CD14-positive monocyte (primary cell): ENCODE data around the gene ULK3. TPM values are rescaled to one million over a fixed set of nuclear protein-coding genes. Genes with fewer than 3 reads are reported as not detected.

Experiments
- DNase-seq, 3 donors: peaks; one replicate each; pipeline ENCODE4 v3.0.0-alpha.2; 2011 to 2022
- H2AFZ ChIP-seq: 2 replicates; pipeline ENCODE4 v1.6.0; 2012; ENCODE audit warnings: mild to moderate bottlenecking, low read depth, low read length, inconsistent platforms; ENCODE audit not compliant: insufficient read depth, poor library complexity, severe bottlenecking
- H3K27ac ChIP-seq, 2 donors: 1 replicate in 1 of 2; 2 replicates in 1 of 2; pipeline ENCODE4 v1.5.1; 2012 to 2013; ENCODE audit warnings: low read length in 2 of 2, control low read depth in 1 of 2, inconsistent platforms in 1 of 2, low read depth in 1 of 2, mild to moderate bottlenecking in 1 of 2
- H3K27me3 ChIP-seq, 2 donors: one replicate each; pipeline versions ENCODE4 v1.6.0 to v1.6.1; 2011 to 2013; ENCODE audit warnings: low read length in 2 of 2; ENCODE audit not compliant: control insufficient read depth in 2 of 2, insufficient read depth in 2 of 2
- H3K36me3 ChIP-seq, 2 donors: replicated peaks in 1 of 2; 1 replicate in 1 of 2; 2 replicates in 1 of 2; pipeline versions ENCODE4 v1.5.1 to v1.6.1; 2012 to 2013; ENCODE audit warnings: low read length in 2 of 2, control low read depth in 1 of 2, inconsistent platforms in 1 of 2, mild to moderate bottlenecking in 1 of 2; ENCODE audit not compliant: insufficient read depth in 2 of 2, control insufficient read depth in 1 of 2
- H3K4me1 ChIP-seq, 2 donors: 1 replicate in 1 of 2; 2 replicates in 1 of 2; pipeline versions ENCODE4 v1.5.1 to v1.6.1; 2012 to 2013; ENCODE audit warnings: low read length in 2 of 2, control low read depth in 1 of 2, inconsistent platforms in 1 of 2, mild to moderate bottlenecking in 1 of 2, moderate library complexity in 1 of 2; ENCODE audit not compliant: insufficient read depth in 2 of 2, control insufficient read depth in 1 of 2
- H3K4me2 ChIP-seq: replicated peaks from 2 replicates; pipeline ENCODE3; 2012; ENCODE audit warnings: low read length, moderate library complexity, mild to moderate bottlenecking; ENCODE audit not compliant: poor library complexity, severe bottlenecking; ENCODE audit errors: extremely low read depth
- H3K4me3 ChIP-seq, 3 experiments: fragments of 200-600 bp in 1 of 3; sonication (generic) in 1 of 3; replicated peaks in 1 of 3; 1 replicate in 2 of 3; 2 replicates in 1 of 3; pipeline ENCODE4 v1.5.1; 2011 to 2013; ENCODE audit warnings: low read length in 3 of 3, mild to moderate bottlenecking in 3 of 3, control low read depth in 2 of 3, low read depth in 2 of 3, inconsistent platforms in 1 of 3, moderate library complexity in 1 of 3
- H3K79me2 ChIP-seq: 2 replicates; pipeline ENCODE4 v1.6.0; 2012; ENCODE audit warnings: mild to moderate bottlenecking, control low read depth, inconsistent platforms, low read length, moderate library complexity; ENCODE audit not compliant: insufficient read depth
- H3K9ac ChIP-seq: 2 replicates; pipeline ENCODE4 v1.6.0; 2017; ENCODE audit warnings: low read length, mild to moderate bottlenecking; ENCODE audit not compliant: insufficient read depth, poor library complexity, severe bottlenecking
- H3K9me3 ChIP-seq, 2 donors: replicated peaks in 1 of 2; 1 replicate in 1 of 2; 2 replicates in 1 of 2; pipeline versions ENCODE4 v1.5.1 to v1.6.1; 2012 to 2013; ENCODE audit warnings: low read length in 2 of 2, control low read depth in 1 of 2; ENCODE audit not compliant: control insufficient read depth in 1 of 2, insufficient read depth in 1 of 2
- H4K20me1 ChIP-seq: 2 replicates; pipeline ENCODE4 v1.6.0; 2012; ENCODE audit warnings: mild to moderate bottlenecking, low read length, control low read depth, moderate library complexity; ENCODE audit not compliant: insufficient read depth
- H3K27ac Mint-ChIP-seq, 7 donors: one replicate each; pipeline ENCODE4 v1.8.0; 2020; ENCODE audit warnings: mild to moderate bottlenecking in 7 of 7, mixed read lengths in 7 of 7, moderate library complexity in 6 of 7, inconsistent platforms in 2 of 7
- H3K27me3 Mint-ChIP-seq, 3 donors: one replicate each; pipeline ENCODE4 v1.8.0; 2021 to 2022; ENCODE audit warnings: low read depth in 3 of 3, mild to moderate bottlenecking in 3 of 3, mixed read lengths in 3 of 3, moderate library complexity in 3 of 3, inconsistent platforms in 1 of 3
- H3K36me3 Mint-ChIP-seq, 2 donors: one replicate each; pipeline ENCODE4 v1.8.0; 2020; ENCODE audit warnings: mixed read lengths in 2 of 2, inconsistent platforms in 1 of 2, mild to moderate bottlenecking in 1 of 2
- H3K4me1 Mint-ChIP-seq: one replicate; pipeline ENCODE4 v1.8.0; 2020; ENCODE audit warnings: mild to moderate bottlenecking, mixed read lengths
- H3K4me3 Mint-ChIP-seq, 2 donors: one replicate each; pipeline ENCODE4 v1.8.0; 2020; ENCODE audit warnings: mild to moderate bottlenecking in 2 of 2, mixed read lengths in 2 of 2, moderate library complexity in 1 of 2
- H3K9me3 Mint-ChIP-seq, 7 donors: one replicate each; pipeline ENCODE4 v1.8.0; 2020 to 2022; ENCODE audit warnings: mixed read lengths in 7 of 7, mild to moderate bottlenecking in 6 of 7, moderate library complexity in 6 of 7, inconsistent platforms in 2 of 7
- WGBS: methylation state at CpG from one replicate; pipeline ENCODE4 v1.1.5; 2013; ENCODE audit warnings: missing lambda C conversion rate; ENCODE audit not compliant: insufficient coverage; 5-methylcytosine and 5-hydroxymethylcytosine counted together
- intact Hi-C, 2 donors: fragments of 100-400 bp; cut with micrococcal nuclease; formaldehyde crosslinking; loops; one replicate each; pipeline versions ENCODE4 v1.15.0 to v1.15.1; 2023
- polyA plus RNA-seq, 3 donors: library from polyadenylated mRNA; depleted of rRNA in 1 of 3; unstranded in 2 of 3; stranded (reverse) in 1 of 3; fragments of 300-500 nt in 2 of 3; fragments of >200 nt in 1 of 3; fragmentation: Illumina TruSeq in 2 of 3; gene quantifications; 1 replicate in 2 of 3; 2 replicates in 1 of 3; pipeline ENCODE4 v1.2.3, GENCODE V29; 2012 to 2021
- TF ChIP-seq, protein P1 (sequence below): fragments of 200-600 bp; IDR thresholded peaks from one replicate; pipeline ENCODE4 v1.8.0; 2022; ENCODE audit warnings: antibody characterized with exemption, mild to moderate bottlenecking

ULK3 gene
- polyA plus RNA-seq, 3 donors: 9.4 to 58.7 (median 16.0) TPM

DNA sequence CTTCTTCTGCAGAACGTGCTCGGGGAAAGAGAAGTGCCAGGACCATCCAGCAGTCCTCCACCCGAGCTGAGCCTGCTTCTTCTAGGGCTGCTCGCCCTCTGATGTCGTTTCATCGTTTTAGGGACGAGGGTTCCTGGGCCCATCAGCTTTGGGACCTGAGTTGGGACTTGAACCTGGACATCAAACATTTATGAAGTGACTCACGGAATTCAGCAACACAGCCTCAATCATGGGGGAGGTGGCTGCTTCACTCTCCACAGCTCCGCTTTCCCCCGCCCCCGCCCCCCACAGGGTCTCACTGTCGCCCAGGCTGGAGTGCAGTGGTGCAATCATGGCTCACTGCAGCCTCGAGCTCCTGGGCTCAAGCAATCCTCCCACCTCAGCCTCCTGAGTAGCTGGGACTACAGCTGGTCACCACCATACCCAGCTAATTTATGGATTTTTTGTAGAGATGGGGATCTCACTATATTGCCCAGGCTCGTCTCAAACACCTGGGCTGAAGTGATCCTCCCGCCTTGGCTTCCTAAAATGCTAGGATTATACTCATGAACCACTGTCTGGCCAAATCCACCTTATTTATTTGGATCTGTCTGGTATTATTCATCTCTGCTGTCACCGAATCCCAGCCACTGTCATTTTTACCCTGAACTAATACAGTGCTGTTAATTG lies 30.9 kb upstream of the ULK3 start:
- TF ChIP-seq, protein P1, sequence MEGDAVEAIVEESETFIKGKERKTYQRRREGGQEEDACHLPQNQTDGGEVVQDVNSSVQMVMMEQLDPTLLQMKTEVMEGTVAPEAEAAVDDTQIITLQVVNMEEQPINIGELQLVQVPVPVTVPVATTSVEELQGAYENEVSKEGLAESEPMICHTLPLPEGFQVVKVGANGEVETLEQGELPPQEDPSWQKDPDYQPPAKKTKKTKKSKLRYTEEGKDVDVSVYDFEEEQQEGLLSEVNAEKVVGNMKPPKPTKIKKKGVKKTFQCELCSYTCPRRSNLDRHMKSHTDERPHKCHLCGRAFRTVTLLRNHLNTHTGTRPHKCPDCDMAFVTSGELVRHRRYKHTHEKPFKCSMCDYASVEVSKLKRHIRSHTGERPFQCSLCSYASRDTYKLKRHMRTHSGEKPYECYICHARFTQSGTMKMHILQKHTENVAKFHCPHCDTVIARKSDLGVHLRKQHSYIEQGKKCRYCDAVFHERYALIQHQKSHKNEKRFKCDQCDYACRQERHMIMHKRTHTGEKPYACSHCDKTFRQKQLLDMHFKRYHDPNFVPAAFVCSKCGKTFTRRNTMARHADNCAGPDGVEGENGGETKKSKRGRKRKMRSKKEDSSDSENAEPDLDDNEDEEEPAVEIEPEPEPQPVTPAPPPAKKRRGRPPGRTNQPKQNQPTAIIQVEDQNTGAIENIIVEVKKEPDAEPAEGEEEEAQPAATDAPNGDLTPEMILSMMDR: no peak
- DNase-seq: peak in 2 of 3 donors; percentile 12 to 20
- peaks cover 43% of the 10 kb centered on the region for H3K4me1 Mint-ChIP-seq
- H3K36me3 ChIP-seq: no peaks in the 10 kb centered on the region
- no peaks in the 10 kb centered on the region for H3K27me3 ChIP-seq
- H2AFZ ChIP-seq: peak overlapping the region; percentile 89
- 8% methylated on average over 11 of the region's 16 CpGs for WGBS
- intact Hi-C loops: loop anchor here in 1 of 2 donors (2.0 kb wide), 1 partner anchor 63 kb away; no protein-coding TSS in a partner anchor
- H3K36me3 Mint-ChIP-seq: no peaks in the 10 kb centered on the region
- peak overlapping the region; percentile 94 for H3K4me2 ChIP-seq
- H3K9me3 Mint-ChIP-seq: peaks cover 0 to 1% (median 0%) of the 10 kb centered on the region in 7 donors
- peaks cover 38% of the 10 kb centered on the region for H4K20me1 ChIP-seq
- H3K4me1 ChIP-seq: peaks cover 44 to 49% of the 10 kb centered on the region in 2 donors
- H3K27ac ChIP-seq: peak overlapping the region; percentile 51 to 98
- peak overlapping the region; percentile 89 for H3K9ac ChIP-seq
- H3K4me3 ChIP-seq: peak overlapping the region; percentile 76 to 82 (median 77)
- peak overlapping the region; percentile 85 to 99 (median 92) for H3K27ac Mint-ChIP-seq
- peak overlapping the region; percentile 89 to 91 for H3K4me3 Mint-ChIP-seq
- no peaks in the 10 kb centered on the region for H3K9me3 ChIP-seq
- H3K27me3 Mint-ChIP-seq: peaks cover 1 to 4% (median 1%) of the 10 kb centered on the region in 3 donors
- H3K79me2 ChIP-seq: peaks cover 42% of the 10 kb centered on the region

DNA sequence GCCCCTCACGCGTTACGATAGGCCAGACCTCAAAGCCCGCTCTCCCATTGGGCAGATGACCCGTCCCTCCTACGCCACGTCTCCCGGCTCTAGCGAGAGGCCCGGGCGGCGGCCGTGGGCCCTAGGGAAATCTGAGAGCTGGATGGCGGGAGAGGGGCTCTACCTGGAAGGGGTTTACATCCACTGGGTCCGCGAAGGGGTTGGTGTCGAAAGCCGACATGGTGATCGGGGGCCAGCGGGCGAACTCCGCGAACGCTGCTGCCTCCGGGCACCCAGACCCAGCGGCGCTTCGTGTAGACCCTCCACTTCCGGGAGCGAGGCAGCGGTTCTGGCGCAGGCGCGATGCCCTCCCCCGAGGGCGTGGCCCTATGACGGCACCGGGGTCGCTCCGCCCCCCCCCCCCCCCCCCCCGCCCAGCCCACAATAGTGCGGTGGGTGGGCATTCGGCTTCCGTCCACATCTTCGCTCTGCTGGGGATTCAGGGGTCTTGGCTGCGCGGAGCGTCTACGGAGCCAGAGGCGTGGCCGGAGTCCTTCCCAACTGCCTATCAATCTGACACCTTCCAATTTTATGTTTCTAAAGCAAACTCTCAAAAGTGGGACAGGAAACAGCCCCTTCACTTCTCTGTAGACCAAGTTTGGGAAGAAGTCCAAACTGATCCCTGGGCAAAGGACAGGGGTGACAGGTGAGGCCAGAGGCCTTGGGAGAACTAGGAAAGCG lies 30.2 kb upstream of the ULK3 start, which contains the start of gene SCAMP2:
Gene SCAMP2, minus strand, starts transcription at position 330 of the 720 bp plus-strand sequence. Its CDS starts 110 bp downstream, at position 220.
- H3K36me3 ChIP-seq: no peaks in the 10 kb centered on the region
- TF ChIP-seq, protein P1: no peak
- H3K27me3 ChIP-seq: no peaks in the 10 kb centered on the region
- DNase-seq: peak; percentile 84 to 87 (median 85)
- H3K27ac ChIP-seq: peak within 1 kb of the TSS; percentile 83 to 98
- H3K9ac ChIP-seq: peak within 1 kb of the TSS; percentile 89
- H3K4me3 Mint-ChIP-seq: peak within 1 kb of the TSS; percentile 89 to 95
- peaks cover 44% of the 10 kb centered on the region for H4K20me1 ChIP-seq
- H3K27ac Mint-ChIP-seq: peak within 1 kb of the TSS; percentile 95 to 99 (median 98)
- H2AFZ ChIP-seq: peak within 1 kb of the TSS; percentile 89
- no peaks in the 10 kb centered on the region for H3K36me3 Mint-ChIP-seq
- 0% methylated on average over 29 of the region's 52 CpGs for WGBS
- peaks cover 0 to 1% (median 0%) of the 10 kb centered on the region in 7 donors for H3K9me3 Mint-ChIP-seq
- H3K4me1 Mint-ChIP-seq: peaks cover 50% of the 10 kb centered on the region
- H3K9me3 ChIP-seq: no peaks in the 10 kb centered on the region
- H3K79me2 ChIP-seq: peaks cover 49% of the 10 kb centered on the region
- peaks cover 1 to 4% (median 1%) of the 10 kb centered on the region in 3 donors for H3K27me3 Mint-ChIP-seq
- intact Hi-C loops: loop anchor here in 1 of 2 donors (2.0 kb wide), 1 partner anchor 64 kb away; no protein-coding TSS in a partner anchor
- peak within 1 kb of the TSS; percentile 76 to 82 (median 77) for H3K4me3 ChIP-seq
- H3K4me2 ChIP-seq: peak within 1 kb of the TSS; percentile 94
- peaks cover 51 to 56% of the 10 kb centered on the region in 2 donors for H3K4me1 ChIP-seq
